A673 (cell line): ENCODE measurements around the gene SH3RF3.

Experiments
- CTCF ChIP-seq: fragments of 300-800, 200-600 bp; sonication (generic); conservative IDR thresholded peaks from 2 replicates; pipeline ENCODE4 v1.5.1; 2017; ENCODE audit warnings: low read depth, mild to moderate bottlenecking, antibody characterized with exemption, low read length, moderate library complexity, mixed read lengths
- EZH2 ChIP-seq: fragments of 200-600 bp; sonication (generic); IDR thresholded peaks from 2 replicates; pipeline ENCODE4 v1.6.1; 2017; ENCODE audit warnings: borderline replicate concordance, low read depth, mild to moderate bottlenecking, mixed read lengths, antibody characterized with exemption, low read length; ENCODE audit not compliant: poor library complexity, severe bottlenecking

GRCh38 chr2:109436610-109437225, 307.7 kb downstream of the SH3RF3 start:
- TF ChIP-seq CTCF (no peak), EZH2 (no peak)
